Stimulated activated CD4-positive, alpha-beta T cell treated with anti-CD3 and anti-CD28 coated beads, Interleukin-15, amount 100 ng/mL, for 48 hours (primary cell): ENCODE measurements around the gene STAT5B.
"Not testable (repeated sequence)": the region's sequence is repeated elsewhere in the genome, so short reads cannot be mapped to it uniquely, and the experiment has no call there.

Source experiments
- DNase-seq, 2 donors: peaks; one replicate each; pipeline ENCODE4 v3.0.0-alpha.2; 2020; ENCODE audit warnings: low read depth in 2 of 2

Gene STAT5B

DNA sequence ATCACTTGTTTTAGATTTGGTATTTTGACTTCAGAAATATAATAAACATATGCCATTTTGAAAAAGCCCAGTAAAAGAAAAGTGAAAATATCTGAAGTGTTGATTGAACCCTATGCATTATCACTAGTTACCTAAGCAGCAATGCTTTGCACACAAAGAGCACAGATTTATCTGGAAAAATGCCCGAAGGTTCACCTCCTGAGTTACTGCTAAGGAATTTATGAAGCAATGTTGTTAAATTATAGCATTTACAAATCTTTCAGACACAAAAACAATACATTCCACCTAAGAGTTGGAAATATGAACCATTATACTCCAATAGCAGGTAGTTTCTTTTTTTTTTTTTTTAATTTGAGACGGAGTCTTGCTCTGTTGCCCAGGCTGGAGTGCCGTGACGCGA is 43.0 kb downstream of the STAT5B start:
- DNase-seq: no peak

DNA sequence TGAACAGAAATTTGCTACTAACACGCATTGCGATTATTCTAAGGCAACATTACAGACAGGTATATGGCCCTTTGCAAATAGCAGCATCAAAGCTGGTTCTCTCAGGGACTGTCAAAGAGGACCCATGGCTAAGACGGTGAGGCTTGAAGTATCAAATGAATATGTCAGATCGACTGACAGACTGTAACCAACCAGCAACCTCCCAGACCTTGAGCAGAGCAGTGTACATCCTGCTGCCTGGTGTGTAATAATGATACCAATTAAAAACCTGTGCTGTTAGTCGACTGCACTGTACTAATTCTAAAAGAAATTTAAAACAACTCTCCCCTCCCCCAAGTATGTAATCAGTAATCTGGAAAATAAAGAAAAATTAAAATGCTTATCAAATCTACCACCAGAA is 46.0 kb downstream of the STAT5B start:
- no peak for DNase-seq

DNA sequence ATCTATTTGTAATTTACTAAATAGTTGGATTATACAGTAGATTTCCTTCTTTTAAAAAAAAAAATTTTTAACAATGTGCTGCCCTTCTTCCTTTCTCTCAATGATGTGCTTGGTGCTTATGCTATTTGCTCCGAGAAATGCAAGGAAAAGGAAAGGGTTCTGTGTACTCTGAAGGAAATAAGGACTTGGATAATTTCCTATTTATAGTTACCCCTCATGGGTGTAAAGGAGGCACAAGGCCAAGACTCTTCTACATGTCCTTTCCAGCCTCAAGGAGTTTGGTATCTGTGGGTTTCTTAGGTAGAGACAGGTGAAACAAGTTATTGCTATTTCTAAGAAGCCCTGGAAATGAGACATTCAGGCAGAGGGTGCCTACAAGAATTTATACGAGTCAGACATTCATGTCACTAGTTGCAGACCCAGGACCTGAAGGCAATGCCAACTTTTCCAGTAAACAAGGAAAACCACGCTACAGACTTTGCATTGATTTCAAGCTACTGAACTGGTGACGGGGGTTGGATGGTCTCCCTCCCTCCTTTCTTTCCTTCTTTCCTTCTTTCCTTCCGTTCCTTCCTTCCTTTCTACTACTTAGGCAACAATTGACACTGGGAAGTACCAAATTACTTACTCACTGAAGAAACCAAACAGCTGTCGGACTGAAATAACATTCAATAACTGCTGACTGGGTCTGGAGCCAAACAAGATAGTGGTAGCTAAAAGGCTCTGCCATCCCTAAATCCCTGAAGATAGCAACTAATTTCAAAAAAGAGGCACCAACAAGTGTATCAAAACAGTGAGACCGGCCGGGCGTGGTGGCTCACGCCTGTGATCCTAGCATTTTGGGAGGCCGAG is 48.1 kb downstream of the STAT5B start:
- DNase-seq: no peak

DNA sequence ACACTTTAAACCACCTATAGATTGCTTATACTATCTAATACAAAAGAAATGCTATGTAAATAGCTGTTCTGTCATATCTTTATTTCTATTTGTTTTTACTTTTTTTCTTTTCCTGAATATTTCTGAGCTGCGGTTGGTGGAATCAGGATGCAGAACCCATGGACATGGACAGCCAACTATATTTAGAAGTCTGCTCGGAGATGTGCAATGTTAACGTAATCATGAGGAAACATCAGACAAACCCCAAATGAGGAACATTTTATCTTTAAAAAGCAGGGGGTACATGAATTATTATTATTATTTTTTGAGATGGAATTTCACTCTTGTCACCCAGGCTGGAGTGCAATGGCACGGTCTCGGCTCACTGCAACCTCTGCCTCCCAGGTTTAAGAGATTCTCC is 50.5 kb downstream of the STAT5B start:
- no peak for DNase-seq

DNA sequence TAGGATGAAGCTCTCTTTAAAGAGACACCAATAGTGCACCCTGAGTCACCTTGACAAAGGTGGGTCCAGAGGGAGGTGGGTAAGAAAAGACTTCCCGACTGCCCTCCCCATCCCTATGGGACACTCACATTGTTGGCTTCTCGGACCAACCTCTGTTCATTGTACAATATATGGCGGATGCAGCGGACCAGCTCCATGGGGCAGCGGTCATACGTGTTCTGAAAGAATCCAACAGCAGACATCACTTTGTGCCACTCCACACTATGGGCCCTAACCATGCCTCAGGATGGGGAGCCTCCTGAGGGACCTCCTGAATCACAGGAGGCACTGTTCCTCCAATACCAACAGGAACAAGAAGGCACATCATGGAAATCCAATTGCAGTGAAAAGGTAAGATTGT is 51.5 kb downstream of the STAT5B start:
- DNase-seq: no peak

DNA sequence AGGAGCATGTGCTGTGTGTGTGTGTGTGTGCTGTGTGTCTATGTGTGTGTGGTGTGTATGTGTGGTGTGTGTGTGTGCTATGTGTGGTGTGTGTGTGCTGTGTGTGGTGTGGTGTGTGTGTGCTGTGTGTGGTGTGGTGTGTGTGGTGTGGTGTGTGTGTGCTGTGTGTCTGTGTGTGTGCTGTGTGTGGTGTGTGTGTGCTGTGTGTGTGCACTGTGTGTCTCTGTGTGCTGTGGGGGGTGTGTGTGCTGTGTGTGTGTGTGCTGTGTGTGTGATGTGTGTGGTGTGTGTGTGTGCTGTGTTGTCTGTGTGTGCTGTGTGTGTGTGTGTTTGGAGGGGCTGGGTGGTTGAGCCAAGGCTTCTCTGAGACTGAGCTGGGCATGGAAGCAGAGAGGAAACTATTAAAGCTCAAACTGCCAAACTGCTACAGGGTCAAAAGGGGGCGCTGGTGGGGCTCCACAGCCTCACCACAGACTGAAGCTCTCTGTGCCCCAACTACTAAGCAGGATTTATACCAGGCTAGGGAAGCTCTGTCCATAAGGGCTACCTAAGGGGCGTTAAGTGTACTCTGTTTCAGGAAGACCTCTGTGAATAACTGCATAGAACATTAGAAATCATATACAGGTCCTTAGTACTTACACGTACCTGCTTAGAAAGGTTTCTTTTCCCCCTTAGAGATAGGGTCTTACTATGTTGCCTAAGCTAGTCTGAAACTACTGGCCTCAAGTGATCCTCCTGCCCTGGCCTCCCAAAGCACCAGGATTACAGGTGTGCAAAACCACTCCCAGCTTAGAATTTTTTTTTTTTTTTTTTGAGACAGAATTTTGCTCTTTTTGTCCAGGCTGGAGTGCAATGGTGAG is 54.1 kb downstream of the STAT5B start:
- DNase-seq: peak; percentile 22 to 40

DNA sequence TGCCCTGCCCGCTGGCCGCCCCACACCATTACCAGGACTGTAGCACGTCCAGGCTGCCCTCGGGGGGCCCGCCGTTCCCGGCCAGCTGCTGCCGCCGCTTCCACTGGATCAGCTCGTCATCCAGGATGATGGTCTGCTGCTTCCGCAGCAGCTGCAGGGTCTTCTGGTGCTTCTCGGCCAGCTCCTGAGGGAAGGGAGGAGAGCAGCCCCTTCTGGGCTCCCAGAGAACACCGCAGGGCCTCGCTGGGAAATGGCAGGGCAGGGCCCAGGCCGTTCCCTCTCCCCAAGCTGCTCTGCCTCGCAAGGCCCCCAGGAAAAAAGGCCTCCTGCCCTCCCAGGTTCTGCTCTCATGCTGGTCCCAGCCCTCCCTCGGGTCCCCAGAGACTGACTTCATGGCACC is 56.9 kb downstream of the STAT5B start:
- not testable (repeated sequence) for DNase-seq

DNA sequence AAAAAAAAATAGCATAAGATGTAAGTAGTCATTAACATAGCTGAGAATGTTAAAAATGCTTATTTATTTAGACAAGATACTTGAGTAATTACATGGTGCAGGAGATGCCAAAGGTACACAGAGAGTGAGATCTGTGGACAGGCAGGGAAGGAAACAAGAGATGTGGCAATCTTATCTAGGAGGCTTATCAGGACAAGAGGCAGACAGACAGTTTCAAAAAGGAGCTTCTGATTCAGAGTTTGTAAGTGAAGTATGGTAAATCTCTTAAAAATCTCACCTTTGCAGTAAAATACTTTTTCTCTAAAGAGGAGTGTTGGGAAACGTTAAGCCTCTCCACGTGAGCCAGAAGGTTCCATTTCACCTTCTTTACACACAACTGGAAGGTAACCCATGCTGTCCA is 62.0 kb downstream of the STAT5B start:
- DNase-seq: no peak

DNA sequence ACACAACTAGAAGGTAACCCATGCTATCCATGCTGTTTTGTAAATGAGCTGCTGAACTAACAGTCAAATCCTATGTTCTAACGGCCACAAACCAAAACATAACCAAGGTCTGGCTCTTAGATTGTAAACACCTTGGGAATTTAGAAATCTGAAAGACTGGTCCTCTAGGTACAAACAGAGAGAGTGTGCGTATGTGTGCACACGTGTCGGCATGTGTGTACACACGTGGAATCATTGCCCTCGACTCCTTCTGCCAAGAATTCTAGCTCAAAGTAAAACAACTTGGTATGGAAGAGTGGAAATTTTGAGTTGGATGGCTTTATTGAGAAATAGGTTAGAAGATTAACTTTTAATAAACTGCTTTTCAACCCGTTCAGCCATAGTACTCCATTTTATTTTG is 63.8 kb downstream of the STAT5B start:
- DNase-seq: no peak

DNA sequence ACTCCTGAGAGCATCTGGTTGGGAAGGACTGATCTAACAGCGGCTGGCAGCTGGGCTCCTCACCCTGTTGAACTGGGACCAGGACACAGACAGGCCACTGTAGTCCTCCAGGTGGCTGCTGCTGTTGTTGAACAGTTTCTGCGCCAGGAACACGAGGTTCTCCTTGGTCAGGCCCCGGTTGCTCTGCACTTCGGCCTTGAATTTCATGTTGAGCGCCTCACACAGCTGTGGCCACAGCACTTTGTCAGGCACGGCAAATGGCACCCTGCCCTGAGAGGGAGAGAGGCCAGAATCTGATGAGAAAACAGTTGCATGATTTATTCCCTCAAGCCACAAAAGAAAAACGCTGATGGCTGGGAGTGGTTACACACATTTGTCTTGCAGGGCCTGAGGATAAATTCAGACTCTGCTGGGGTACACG is 64.3 kb downstream of the STAT5B start:
- not testable (repeated sequence) for DNase-seq

DNA sequence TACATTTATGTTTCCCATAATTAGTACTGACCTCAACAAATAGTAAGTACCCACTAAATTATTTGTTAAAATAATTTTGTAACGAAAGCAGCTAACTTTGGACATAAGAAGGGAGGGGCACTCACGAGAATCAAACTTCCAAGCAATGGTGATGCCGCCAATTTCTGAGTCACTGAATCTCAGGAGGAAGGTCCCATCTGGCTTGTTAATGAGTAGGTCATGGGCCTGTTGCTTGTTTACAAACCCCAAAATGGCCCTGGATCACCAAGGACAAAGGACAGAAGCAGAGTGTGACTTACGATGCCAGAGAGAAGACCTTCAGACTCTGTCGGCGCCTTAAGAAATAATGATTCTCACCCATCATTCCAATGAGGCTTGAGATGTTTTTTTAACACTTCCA is 66.1 kb downstream of the STAT5B start:
- DNase-seq: no peak

DNA sequence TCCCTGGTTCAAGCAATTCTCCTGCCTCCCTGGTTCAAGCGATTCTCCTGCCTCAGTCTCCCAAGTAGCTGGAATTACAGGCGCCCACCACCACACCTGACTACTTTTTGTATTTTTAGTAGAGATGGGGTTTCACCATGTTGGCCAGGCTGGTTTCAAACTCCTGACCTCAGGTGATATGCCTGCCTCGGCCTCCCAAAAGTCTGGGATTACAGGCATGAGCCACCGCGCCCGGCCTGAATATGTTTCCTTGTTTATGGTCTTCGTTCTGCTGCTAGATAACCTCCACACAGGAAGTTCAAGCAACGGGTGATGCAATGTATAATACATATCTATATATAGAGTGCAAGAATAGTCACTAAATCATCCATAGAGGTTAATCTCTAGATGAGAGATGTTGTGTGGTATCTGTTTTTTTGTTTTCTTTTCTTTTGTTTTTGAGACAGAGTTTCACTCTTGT is 70.0 kb downstream of the STAT5B start:
- not testable (repeated sequence) for DNase-seq

DNA sequence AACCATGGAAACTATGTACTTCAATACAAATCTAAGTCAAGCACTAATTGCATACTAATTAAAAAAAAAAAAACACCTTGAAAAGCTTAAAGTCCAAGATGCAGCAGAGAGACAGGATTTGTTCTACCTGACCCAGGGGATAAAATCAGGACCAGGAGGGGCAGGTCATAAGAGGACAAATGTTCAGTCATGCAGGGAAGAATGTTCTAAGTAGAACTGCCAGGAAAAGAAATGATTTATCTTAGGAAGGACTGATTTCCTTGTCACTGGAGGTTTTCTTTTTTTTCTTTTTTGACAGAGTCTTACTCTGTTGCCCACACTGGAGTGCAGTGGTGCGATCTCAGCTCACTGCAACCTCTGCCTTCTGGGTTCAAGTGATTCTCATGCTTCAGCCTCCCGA is 72.8 kb downstream of the STAT5B start:
- DNase-seq: no peak

DNA sequence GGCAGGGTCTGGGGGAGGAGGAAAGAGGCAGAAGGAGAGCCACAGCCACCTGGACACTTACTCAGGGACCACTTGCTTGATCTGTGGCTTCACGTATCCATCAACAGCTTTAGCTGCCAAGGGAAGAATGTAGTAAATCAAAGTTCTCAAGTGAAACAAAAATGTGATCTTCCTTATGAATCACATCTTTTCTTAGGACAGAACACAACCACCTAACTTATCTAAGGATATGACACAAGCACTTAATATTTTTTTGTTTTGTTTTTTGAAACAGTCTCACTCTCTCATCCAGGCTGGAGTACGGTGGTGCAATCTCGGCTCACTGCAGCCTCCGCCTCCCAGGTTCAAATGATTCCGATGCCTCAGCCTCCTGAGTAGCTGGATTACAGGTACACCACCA is 73.5 kb downstream of the STAT5B start:
- DNase-seq: no peak

DNA sequence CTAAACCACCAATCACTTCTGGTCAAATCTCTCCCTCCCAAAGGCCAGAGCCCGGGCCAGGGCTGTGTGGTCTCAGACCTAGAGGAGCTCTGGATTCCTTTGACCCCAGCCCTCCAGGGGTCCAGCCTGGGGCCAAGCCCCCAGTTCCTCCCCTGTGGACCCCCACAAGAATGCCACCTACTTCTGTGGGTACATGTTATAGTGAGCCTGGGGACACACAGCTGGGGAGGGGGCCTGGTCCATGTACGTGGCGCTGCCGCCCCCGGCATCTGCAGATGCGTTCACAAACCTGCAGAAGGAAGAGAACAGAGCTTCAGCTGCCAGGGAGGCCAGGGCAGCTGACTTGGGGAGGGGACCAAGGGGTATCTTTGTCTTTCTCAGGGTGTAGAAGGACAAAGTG is 74.0 kb downstream of the STAT5B start:
- DNase-seq: no peak

DNA sequence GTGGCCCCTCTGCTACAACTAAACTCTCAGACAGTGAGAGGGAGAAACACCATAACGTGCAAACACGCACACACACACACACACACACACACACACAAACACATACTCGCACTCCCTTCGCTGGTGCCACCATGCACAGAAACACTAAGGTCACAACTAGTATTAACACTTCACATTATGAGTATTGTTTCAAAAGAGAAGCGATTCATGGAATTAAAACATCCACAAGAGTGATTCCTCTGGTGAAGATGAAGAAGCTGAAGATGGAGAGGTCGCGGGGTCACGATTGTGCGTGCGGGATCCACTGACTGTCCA is 74.8 kb downstream of the STAT5B start:
- DNase-seq: no peak

DNA sequence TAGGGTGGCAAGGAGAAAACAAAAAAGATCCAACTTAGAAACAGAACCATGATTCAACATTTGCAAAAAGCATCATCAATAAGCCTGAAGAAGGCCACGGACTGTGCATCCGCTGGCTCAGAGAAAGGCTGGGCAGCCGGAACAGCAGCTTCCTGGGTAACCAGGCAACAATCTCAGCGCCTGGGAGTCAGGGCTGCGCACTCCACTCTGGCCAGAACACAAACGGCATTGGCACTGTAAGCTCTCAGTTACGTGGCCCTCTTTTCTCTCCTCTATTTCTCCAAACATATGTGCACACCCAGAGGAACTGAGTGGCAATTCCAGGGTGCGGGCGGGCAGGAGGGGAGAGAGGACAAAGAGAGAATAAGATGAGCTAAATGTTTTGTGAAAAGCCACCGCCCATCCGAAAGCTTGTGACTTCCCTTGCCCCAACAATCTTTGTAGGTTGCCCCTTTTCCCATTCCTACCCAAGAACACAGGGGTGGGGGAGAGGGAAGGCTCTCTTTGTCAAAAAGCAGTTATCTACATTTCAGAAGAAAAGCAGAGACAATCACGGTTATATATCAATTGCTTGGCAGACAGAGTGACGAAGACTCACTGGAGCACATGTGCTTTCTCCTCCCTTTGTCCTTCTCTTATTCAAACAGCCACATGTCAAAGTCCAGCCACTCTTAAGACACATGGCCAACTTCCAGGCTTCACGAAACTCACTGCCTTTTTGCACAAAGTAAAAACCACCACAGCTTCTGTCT is 75.3 kb downstream of the STAT5B start:
- no peak for DNase-seq

DNA sequence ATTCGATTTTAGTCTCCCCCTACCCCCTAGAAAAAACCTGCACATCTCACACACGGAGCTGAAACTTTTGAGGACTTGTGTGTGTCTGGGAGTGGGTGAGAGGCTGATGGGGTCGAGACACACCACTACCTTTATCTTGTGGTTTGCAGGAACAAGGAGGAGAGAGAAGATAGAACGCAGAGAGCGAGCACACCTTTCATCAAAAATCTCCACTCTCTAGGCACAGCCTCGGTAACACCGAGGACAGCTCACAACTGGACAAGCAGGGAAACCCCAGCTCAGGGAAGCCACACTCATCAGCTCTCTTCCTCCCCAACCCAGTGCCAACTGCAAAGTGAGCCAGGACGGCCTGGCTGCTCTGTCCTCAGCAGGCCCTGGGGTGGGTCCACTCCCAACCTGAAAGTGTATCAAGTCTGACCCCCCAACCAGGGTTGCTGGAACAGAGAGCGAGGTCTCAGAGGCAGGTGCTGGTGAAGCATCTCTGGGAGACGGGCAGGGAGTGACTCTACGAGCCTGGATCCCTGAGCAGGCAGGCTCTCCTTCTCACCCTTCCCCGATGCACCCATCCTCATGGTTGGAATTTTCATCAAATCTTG is 76.7 kb downstream of the STAT5B start:
- DNase-seq: no peak

DNA sequence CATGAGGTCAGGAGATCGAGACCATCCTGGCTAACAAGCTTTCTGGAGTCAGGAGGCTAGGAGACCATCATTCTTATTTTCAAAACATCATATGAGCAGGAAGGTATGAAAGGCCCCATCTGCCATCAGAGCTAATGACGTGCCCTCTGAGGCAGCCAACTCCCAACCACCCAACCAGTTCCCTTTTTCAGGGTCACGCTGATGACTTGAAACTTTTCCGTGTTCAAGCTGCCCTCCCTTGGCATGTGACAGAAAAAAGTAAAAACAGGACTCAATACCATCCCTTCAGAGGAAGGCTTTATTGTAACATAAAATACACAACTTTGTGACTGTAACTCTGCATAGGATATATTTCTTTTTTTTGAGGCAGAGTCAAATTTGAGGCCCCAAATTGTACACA is 77.3 kb downstream of the STAT5B start:
- DNase-seq: no peak

DNA sequence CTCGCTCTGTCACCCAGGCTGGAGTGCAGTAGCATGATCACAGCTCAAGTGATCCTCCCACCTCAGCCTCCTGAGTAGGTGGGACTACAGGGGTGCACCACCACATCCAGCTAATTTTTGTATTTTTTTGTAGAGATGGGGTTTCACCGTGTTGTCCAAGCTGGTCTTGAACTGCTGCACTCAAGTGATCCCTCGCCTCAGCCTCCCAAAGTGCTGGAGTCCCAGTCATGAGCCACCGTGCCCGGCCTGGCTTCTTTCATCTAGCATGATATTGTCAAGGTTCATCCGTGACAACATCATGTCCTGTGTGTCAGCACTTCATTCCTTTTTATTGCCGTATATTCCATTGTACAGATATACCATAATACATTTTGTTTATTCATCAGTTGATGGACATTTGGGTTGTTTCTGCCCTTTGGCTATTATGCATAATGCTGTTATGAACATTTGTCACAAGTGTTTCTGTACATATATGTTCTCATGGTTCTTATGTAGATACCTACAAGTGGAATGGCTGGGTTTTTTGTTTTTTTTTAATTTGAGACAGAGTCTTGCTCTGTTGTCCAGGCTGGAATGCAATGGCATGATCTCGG is 78.5 kb downstream of the STAT5B start:
- DNase-seq: no peak
